CD14-positive monocyte (primary cell): ENCODE results near the gene LEO1. TPM values are rescaled to one million over a fixed set of nuclear protein-coding genes. Genes with fewer than 3 reads are reported as not detected.

ENCODE experiments used
- DNase-seq, 3 donors: peaks; one replicate each; pipeline ENCODE4 v3.0.0-alpha.2; 2011 to 2022
- H2AFZ ChIP-seq: 2 replicates; pipeline ENCODE4 v1.6.0; 2012; ENCODE audit warnings: mild to moderate bottlenecking, low read depth, low read length, inconsistent platforms; ENCODE audit not compliant: insufficient read depth, poor library complexity, severe bottlenecking
- H3K27ac ChIP-seq, 2 donors: 1 replicate in 1 of 2; 2 replicates in 1 of 2; pipeline ENCODE4 v1.5.1; 2012 to 2013; ENCODE audit warnings: low read length in 2 of 2, control low read depth in 1 of 2, inconsistent platforms in 1 of 2, low read depth in 1 of 2, mild to moderate bottlenecking in 1 of 2
- H3K27me3 ChIP-seq, 2 donors: one replicate each; pipeline versions ENCODE4 v1.6.0 to v1.6.1; 2011 to 2013; ENCODE audit warnings: low read length in 2 of 2; ENCODE audit not compliant: control insufficient read depth in 2 of 2, insufficient read depth in 2 of 2
- H3K36me3 ChIP-seq, 2 donors: replicated peaks in 1 of 2; 1 replicate in 1 of 2; 2 replicates in 1 of 2; pipeline versions ENCODE4 v1.5.1 to v1.6.1; 2012 to 2013; ENCODE audit warnings: low read length in 2 of 2, control low read depth in 1 of 2, inconsistent platforms in 1 of 2, mild to moderate bottlenecking in 1 of 2; ENCODE audit not compliant: insufficient read depth in 2 of 2, control insufficient read depth in 1 of 2
- H3K4me1 ChIP-seq, 2 donors: 1 replicate in 1 of 2; 2 replicates in 1 of 2; pipeline versions ENCODE4 v1.5.1 to v1.6.1; 2012 to 2013; ENCODE audit warnings: low read length in 2 of 2, control low read depth in 1 of 2, inconsistent platforms in 1 of 2, mild to moderate bottlenecking in 1 of 2, moderate library complexity in 1 of 2; ENCODE audit not compliant: insufficient read depth in 2 of 2, control insufficient read depth in 1 of 2
- H3K4me2 ChIP-seq: replicated peaks from 2 replicates; pipeline ENCODE3; 2012; ENCODE audit warnings: low read length, moderate library complexity, mild to moderate bottlenecking; ENCODE audit not compliant: poor library complexity, severe bottlenecking; ENCODE audit errors: extremely low read depth
- H3K4me3 ChIP-seq, 3 experiments: fragments of 200-600 bp in 1 of 3; sonication (generic) in 1 of 3; replicated peaks in 1 of 3; 1 replicate in 2 of 3; 2 replicates in 1 of 3; pipeline ENCODE4 v1.5.1; 2011 to 2013; ENCODE audit warnings: low read length in 3 of 3, mild to moderate bottlenecking in 3 of 3, control low read depth in 2 of 3, low read depth in 2 of 3, inconsistent platforms in 1 of 3, moderate library complexity in 1 of 3
- H3K79me2 ChIP-seq: 2 replicates; pipeline ENCODE4 v1.6.0; 2012; ENCODE audit warnings: mild to moderate bottlenecking, control low read depth, inconsistent platforms, low read length, moderate library complexity; ENCODE audit not compliant: insufficient read depth
- H3K9ac ChIP-seq: 2 replicates; pipeline ENCODE4 v1.6.0; 2017; ENCODE audit warnings: low read length, mild to moderate bottlenecking; ENCODE audit not compliant: insufficient read depth, poor library complexity, severe bottlenecking
- H3K9me3 ChIP-seq, 2 donors: replicated peaks in 1 of 2; 1 replicate in 1 of 2; 2 replicates in 1 of 2; pipeline versions ENCODE4 v1.5.1 to v1.6.1; 2012 to 2013; ENCODE audit warnings: low read length in 2 of 2, control low read depth in 1 of 2; ENCODE audit not compliant: control insufficient read depth in 1 of 2, insufficient read depth in 1 of 2
- H4K20me1 ChIP-seq: 2 replicates; pipeline ENCODE4 v1.6.0; 2012; ENCODE audit warnings: mild to moderate bottlenecking, low read length, control low read depth, moderate library complexity; ENCODE audit not compliant: insufficient read depth
- H3K27ac Mint-ChIP-seq, 7 donors: one replicate each; pipeline ENCODE4 v1.8.0; 2020; ENCODE audit warnings: mild to moderate bottlenecking in 7 of 7, mixed read lengths in 7 of 7, moderate library complexity in 6 of 7, inconsistent platforms in 2 of 7
- H3K27me3 Mint-ChIP-seq, 3 donors: one replicate each; pipeline ENCODE4 v1.8.0; 2021 to 2022; ENCODE audit warnings: low read depth in 3 of 3, mild to moderate bottlenecking in 3 of 3, mixed read lengths in 3 of 3, moderate library complexity in 3 of 3, inconsistent platforms in 1 of 3
- H3K36me3 Mint-ChIP-seq, 2 donors: one replicate each; pipeline ENCODE4 v1.8.0; 2020; ENCODE audit warnings: mixed read lengths in 2 of 2, inconsistent platforms in 1 of 2, mild to moderate bottlenecking in 1 of 2
- H3K4me1 Mint-ChIP-seq: one replicate; pipeline ENCODE4 v1.8.0; 2020; ENCODE audit warnings: mild to moderate bottlenecking, mixed read lengths
- H3K4me3 Mint-ChIP-seq, 2 donors: one replicate each; pipeline ENCODE4 v1.8.0; 2020; ENCODE audit warnings: mild to moderate bottlenecking in 2 of 2, mixed read lengths in 2 of 2, moderate library complexity in 1 of 2
- H3K9me3 Mint-ChIP-seq, 7 donors: one replicate each; pipeline ENCODE4 v1.8.0; 2020 to 2022; ENCODE audit warnings: mixed read lengths in 7 of 7, mild to moderate bottlenecking in 6 of 7, moderate library complexity in 6 of 7, inconsistent platforms in 2 of 7
- WGBS: methylation state at CpG from one replicate; pipeline ENCODE4 v1.1.5; 2013; ENCODE audit warnings: missing lambda C conversion rate; ENCODE audit not compliant: insufficient coverage; 5-methylcytosine and 5-hydroxymethylcytosine counted together
- intact Hi-C, 2 donors: fragments of 100-400 bp; cut with micrococcal nuclease; formaldehyde crosslinking; loops; one replicate each; pipeline versions ENCODE4 v1.15.0 to v1.15.1; 2023
- polyA plus RNA-seq, 3 donors: library from polyadenylated mRNA; depleted of rRNA in 1 of 3; unstranded in 2 of 3; stranded (reverse) in 1 of 3; fragments of 300-500 nt in 2 of 3; fragments of >200 nt in 1 of 3; fragmentation: Illumina TruSeq in 2 of 3; gene quantifications; 1 replicate in 2 of 3; 2 replicates in 1 of 3; pipeline ENCODE4 v1.2.3, GENCODE V29; 2012 to 2021
- TF ChIP-seq, protein P1 (sequence below): fragments of 200-600 bp; IDR thresholded peaks from one replicate; pipeline ENCODE4 v1.8.0; 2022; ENCODE audit warnings: antibody characterized with exemption, mild to moderate bottlenecking

Gene LEO1
- polyA plus RNA-seq, 3 donors = 1.4 to 9.3 (median 4.7) TPM

DNA sequence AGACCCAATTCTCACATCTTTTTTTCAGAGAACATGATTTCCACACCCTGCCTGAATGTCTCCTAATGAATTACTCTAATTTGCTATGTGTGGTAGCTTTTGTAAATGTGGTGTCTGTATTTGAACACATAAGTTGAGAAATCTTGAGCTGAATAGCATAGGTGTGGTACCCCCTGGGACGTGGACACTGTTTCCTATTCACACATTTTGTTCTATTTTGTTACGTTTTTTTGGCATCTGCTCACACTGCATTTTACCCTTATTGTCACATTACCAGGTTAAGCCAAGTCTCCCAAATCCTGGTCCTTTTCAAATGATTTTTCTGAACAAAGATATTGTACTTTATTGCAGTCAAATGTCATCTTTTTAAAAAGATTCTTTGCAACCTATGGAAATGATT, 40.6 kb upstream of the LEO1 start:
- H3K9ac ChIP-seq = no peak overlapping the region
- no peak overlapping the region for H3K4me3 Mint-ChIP-seq
- peaks cover 54 to 65% of the 10 kb centered on the region in 2 donors for H3K4me1 ChIP-seq
- H3K27me3 ChIP-seq = no peaks in the 10 kb centered on the region
- intact Hi-C loops = loop anchor here in 1 of 2 donors (5.0 to 10.0 kb wide), 2 partner anchors 40 to 387 kb away; partner anchors contain the start of genes DMXL2 and LEO1
- H3K27me3 Mint-ChIP-seq = peaks cover 0 to 4% (median 0%) of the 10 kb centered on the region in 3 donors
- peaks cover 0 to 2% (median 0%) of the 10 kb centered on the region in 7 donors for H3K9me3 Mint-ChIP-seq
- H2AFZ ChIP-seq = no peak overlapping the region
- H3K4me2 ChIP-seq = no peak overlapping the region
- no peaks in the 10 kb centered on the region for H3K79me2 ChIP-seq
- H3K4me1 Mint-ChIP-seq = peaks cover 54% of the 10 kb centered on the region
- no peaks in the 10 kb centered on the region for H3K36me3 ChIP-seq
- H3K9me3 ChIP-seq = no peaks in the 10 kb centered on the region
- H3K27ac ChIP-seq = peak overlapping the region in 1 of 2 donors; percentile 36
- no CpG with 5 or more reads among the region's 2 CpGs for WGBS
- H4K20me1 ChIP-seq = no peaks in the 10 kb centered on the region
- TF ChIP-seq, protein P1, sequence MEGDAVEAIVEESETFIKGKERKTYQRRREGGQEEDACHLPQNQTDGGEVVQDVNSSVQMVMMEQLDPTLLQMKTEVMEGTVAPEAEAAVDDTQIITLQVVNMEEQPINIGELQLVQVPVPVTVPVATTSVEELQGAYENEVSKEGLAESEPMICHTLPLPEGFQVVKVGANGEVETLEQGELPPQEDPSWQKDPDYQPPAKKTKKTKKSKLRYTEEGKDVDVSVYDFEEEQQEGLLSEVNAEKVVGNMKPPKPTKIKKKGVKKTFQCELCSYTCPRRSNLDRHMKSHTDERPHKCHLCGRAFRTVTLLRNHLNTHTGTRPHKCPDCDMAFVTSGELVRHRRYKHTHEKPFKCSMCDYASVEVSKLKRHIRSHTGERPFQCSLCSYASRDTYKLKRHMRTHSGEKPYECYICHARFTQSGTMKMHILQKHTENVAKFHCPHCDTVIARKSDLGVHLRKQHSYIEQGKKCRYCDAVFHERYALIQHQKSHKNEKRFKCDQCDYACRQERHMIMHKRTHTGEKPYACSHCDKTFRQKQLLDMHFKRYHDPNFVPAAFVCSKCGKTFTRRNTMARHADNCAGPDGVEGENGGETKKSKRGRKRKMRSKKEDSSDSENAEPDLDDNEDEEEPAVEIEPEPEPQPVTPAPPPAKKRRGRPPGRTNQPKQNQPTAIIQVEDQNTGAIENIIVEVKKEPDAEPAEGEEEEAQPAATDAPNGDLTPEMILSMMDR = no peak
- H3K27ac Mint-ChIP-seq = peak overlapping the region in 5 of 7 donors; percentile 15 to 88 (median 74)
- no peak overlapping the region for H3K4me3 ChIP-seq
- H3K36me3 Mint-ChIP-seq = peaks cover 0 to 3% of the 10 kb centered on the region in 2 donors
- no peak for DNase-seq

DNA sequence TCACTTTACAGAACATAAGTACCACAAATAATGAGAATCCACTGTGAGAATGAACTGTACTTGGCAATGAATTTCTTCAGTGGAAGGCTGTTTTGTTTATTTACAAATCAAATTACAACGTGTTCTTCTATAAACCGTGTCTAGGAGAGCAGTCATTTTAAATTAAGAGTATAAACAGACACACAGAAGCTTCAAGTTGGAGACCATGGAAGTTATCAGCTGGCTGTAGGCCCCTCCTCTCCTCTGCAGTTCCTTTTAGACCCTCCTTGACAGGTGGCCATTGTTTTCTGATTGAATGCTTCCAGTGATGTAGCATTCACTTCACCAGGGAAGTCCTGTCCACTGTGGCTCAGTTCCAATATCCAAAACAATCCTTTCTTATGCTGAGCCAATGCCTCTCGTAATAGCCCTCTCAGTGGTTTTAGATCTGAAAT, 40.1 kb upstream of the LEO1 start:
- Mint-ChIP-seq H3K27ac (peak overlapping the region in 1 of 7 donors; percentile 77), H3K36me3 (no peaks in the 10 kb centered on the region), H3K4me1 (peaks cover 54% of the 10 kb centered on the region), H3K4me3 (no peak overlapping the region), H3K27me3 (peaks cover 0 to 4% (median 0%) of the 10 kb centered on the region in 3 donors), H3K9me3 (peaks cover 0 to 2% (median 0%) of the 10 kb centered on the region in 7 donors)
- no peak overlapping the region for H3K27ac ChIP-seq
- no peaks in the 10 kb centered on the region for H4K20me1 ChIP-seq
- intact Hi-C loops = loop anchor here in 1 of 2 donors (5.0 to 10.0 kb wide), 2 partner anchors 39 to 387 kb away; partner anchors contain the start of genes DMXL2 and LEO1
- no peaks in the 10 kb centered on the region for H3K9me3 ChIP-seq
- H3K9ac ChIP-seq = no peak overlapping the region
- no peak overlapping the region for H3K4me3 ChIP-seq
- no peak for DNase-seq
- H2AFZ ChIP-seq = no peak overlapping the region
- H3K36me3 ChIP-seq = no peaks in the 10 kb centered on the region
- 82% methylated on average over 1 of the region's 3 CpGs for WGBS
- no peaks in the 10 kb centered on the region for H3K27me3 ChIP-seq
- H3K79me2 ChIP-seq = no peaks in the 10 kb centered on the region
- TF ChIP-seq, protein P1 = no peak
- peaks cover 55 to 69% of the 10 kb centered on the region in 2 donors for H3K4me1 ChIP-seq
- no peak overlapping the region for H3K4me2 ChIP-seq
